Testis (tissue), 3 donors: ENCODE data around the gene OTULINL. TPM values are rescaled to one million over a fixed set of nuclear protein-coding genes. Genes with fewer than 3 reads are reported as not detected.

Experiments
- DNase-seq: peaks from one replicate; pipeline ENCODE4 v3.0.0-alpha.2; 2019
- H3K27ac ChIP-seq, 2 donors: fragments of 200-600 bp; sonication (generic); one replicate each; pipeline ENCODE4 v1.5.1; 2019
- H3K27me3 ChIP-seq: fragments of 200-600 bp; sonication (generic); one replicate; pipeline ENCODE4 v1.5.1; 2019
- H3K36me3 ChIP-seq: fragments of 200-600 bp; sonication (generic); one replicate; pipeline ENCODE4 v1.5.1; 2017; ENCODE audit warnings: low read depth; ENCODE audit errors: missing control alignments
- H3K4me1 ChIP-seq: fragments of 200-600 bp; sonication (generic); one replicate; pipeline ENCODE4 v1.5.1; 2019
- H3K4me3 ChIP-seq, 2 donors: fragments of 200-600 bp; sonication (generic); one replicate each; pipeline ENCODE4 v1.5.1; 2017 to 2019
- H3K9me3 ChIP-seq: fragments of 200-600 bp; sonication (generic); one replicate; pipeline ENCODE4 v1.5.1; 2017
- POLR2A ChIP-seq: fragments of 450-650 bp; IDR thresholded peaks from one replicate; pipeline ENCODE4 v1.6.1; 2017; ENCODE audit warnings: antibody characterized with exemption, mild to moderate bottlenecking, moderate library complexity
- WGBS, 2 donors: methylation state at CpG; one replicate each; pipeline ENCODE4 v1.1.5; 2018; 5-methylcytosine and 5-hydroxymethylcytosine counted together
- intact Hi-C: fragments of 100-400 bp; cut with DNase I; formaldehyde crosslinking; loops from one replicate; pipeline ENCODE4 v1.15.1; 2023; ENCODE audit warnings: low total_unique reads
- polyA plus RNA-seq: library from polyadenylated mRNA; stranded (reverse); fragments of 350-450 nt; fragmentation: Illumina TruSeq; extraction: RNeasy Lipid Tissue Mini Kit (QIAGEN cat#74804); gene quantifications from one replicate; pipeline ENCODE4 v1.2.3, GENCODE V29; 2014; ENCODE audit warnings: low read depth, low replicate concordance; ENCODE audit not compliant: insufficient read depth
- total RNA-seq, 2 donors: library from RNA; depleted of rRNA; stranded (reverse); fragments of >200 nt; gene quantifications; one replicate each; pipeline ENCODE4 v1.2.3, GENCODE V29; 2016
- TF ChIP-seq, protein P1 (sequence below), 3 experiments: fragments of 450-650 bp in 2 of 3; fragments of 200-600 bp in 1 of 3; sonication (generic) in 1 of 3; IDR thresholded peaks; one replicate each; pipeline ENCODE4 v1.5.1; 2016 to 2019; ENCODE audit warnings: antibody characterized with exemption in 3 of 3, mild to moderate bottlenecking in 2 of 3, moderate library complexity in 1 of 3

Gene OTULINL
- total and polyA plus RNA-seq, 3 donors from 2014 or later, result 10.2 to 11.3 (median 10.5) TPM

DNA sequence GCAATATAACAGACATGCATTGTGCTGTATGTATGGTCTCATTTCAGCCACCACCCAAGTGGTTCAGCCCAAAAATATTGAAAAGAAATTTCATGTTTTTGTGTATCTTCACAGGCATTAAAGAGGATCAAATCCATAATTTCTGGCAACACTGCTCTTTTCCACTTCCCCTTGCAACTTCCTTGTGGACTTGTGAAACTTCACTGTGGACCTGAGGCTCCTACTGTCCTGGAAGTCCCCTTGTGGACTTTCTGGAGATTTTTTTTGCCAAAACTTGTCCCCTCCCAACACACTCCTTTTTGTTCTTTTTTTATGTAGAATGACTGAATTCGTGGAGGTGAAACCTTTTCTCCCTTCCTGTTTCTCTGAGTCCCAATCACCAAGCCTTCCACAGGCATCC lies 14.3 kb downstream of the OTULINL start:
- no peaks in the 10 kb centered on the region for H3K27me3 ChIP-seq
- intact Hi-C loops, result no loop called here
- 63 to 71% methylated on average over 1 of the region's 1 CpG for WGBS, 2 donors
- no peak overlapping the region for H3K27ac ChIP-seq
- no peak overlapping the region for H3K4me3 ChIP-seq
- DNase-seq, result no peak
- no peaks in the 10 kb centered on the region for H3K36me3 ChIP-seq
- TF ChIP-seq, protein P1, sequence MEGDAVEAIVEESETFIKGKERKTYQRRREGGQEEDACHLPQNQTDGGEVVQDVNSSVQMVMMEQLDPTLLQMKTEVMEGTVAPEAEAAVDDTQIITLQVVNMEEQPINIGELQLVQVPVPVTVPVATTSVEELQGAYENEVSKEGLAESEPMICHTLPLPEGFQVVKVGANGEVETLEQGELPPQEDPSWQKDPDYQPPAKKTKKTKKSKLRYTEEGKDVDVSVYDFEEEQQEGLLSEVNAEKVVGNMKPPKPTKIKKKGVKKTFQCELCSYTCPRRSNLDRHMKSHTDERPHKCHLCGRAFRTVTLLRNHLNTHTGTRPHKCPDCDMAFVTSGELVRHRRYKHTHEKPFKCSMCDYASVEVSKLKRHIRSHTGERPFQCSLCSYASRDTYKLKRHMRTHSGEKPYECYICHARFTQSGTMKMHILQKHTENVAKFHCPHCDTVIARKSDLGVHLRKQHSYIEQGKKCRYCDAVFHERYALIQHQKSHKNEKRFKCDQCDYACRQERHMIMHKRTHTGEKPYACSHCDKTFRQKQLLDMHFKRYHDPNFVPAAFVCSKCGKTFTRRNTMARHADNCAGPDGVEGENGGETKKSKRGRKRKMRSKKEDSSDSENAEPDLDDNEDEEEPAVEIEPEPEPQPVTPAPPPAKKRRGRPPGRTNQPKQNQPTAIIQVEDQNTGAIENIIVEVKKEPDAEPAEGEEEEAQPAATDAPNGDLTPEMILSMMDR (IDR thresholded peaks at IDR 0.05), result no peak
- TF ChIP-seq POLR2A, result no peak
- H3K9me3 ChIP-seq, result no peaks in the 10 kb centered on the region
- no peaks in the 10 kb centered on the region for H3K4me1 ChIP-seq

DNA sequence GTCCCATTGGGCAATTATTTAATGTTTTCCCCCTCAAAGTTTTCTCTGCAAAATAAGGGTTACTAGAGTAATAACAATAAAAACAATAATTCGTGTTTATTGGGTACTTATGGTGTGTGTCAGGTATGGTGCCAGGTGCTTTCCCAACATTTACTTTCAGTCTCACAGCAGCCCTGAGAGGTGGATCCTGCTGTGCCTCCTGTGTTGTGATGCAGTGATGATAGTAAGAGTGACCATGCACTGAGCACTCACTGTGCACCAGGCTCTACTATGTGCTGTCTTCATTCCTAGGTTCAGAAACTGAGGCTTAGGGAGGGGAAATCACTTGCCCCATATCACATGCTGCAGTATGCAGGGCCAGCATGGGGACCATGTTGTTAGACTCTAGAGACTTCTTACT lies 15.5 kb downstream of the OTULINL start:
- no peaks in the 10 kb centered on the region for H3K4me1 ChIP-seq
- no peak for DNase-seq
- H3K36me3 ChIP-seq, result no peaks in the 10 kb centered on the region
- WGBS, 2 donors, result 86 to 94% methylated on average over 1 of the region's 1 CpG
- H3K4me3 ChIP-seq, result no peak overlapping the region
- no peak overlapping the region for H3K27ac ChIP-seq
- intact Hi-C loops, result no loop called here
- no peak for TF ChIP-seq POLR2A
- TF ChIP-seq, protein P1 (IDR thresholded peaks at IDR 0.05), result no peak
- H3K9me3 ChIP-seq, result no peaks in the 10 kb centered on the region
- no peaks in the 10 kb centered on the region for H3K27me3 ChIP-seq

DNA sequence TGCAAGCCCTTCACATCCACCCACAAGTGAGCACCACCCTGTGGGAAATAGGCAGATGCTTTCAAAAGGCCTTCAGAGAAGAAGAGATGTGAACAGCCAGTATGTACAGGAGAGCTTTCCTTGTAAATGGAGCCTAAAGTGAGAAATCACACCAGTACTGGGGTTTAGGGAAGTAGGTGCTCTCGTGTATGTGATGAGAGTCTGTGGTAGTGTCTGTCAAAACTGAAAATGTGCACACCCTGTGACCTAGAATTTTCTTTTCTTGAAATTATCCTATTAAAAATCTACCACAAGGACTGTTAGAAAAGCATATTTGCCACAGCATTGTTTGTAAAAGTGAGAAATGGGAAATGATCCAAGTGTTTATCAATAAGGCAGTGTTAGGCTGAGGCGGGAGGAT lies 16.6 kb downstream of the OTULINL start:
- DNase-seq, result no peak
- H3K36me3 ChIP-seq, result no peaks in the 10 kb centered on the region
- TF ChIP-seq, protein P1 (IDR thresholded peaks at IDR 0.05), result no peak
- H3K27me3 ChIP-seq, result no peaks in the 10 kb centered on the region
- no peak overlapping the region for H3K4me3 ChIP-seq
- no peak overlapping the region for H3K27ac ChIP-seq
- 63 to 71% methylated on average over 2 of the region's 2 CpGs for WGBS, 2 donors
- no peaks in the 10 kb centered on the region for H3K9me3 ChIP-seq
- intact Hi-C loops, result no loop called here
- no peaks in the 10 kb centered on the region for H3K4me1 ChIP-seq

DNA sequence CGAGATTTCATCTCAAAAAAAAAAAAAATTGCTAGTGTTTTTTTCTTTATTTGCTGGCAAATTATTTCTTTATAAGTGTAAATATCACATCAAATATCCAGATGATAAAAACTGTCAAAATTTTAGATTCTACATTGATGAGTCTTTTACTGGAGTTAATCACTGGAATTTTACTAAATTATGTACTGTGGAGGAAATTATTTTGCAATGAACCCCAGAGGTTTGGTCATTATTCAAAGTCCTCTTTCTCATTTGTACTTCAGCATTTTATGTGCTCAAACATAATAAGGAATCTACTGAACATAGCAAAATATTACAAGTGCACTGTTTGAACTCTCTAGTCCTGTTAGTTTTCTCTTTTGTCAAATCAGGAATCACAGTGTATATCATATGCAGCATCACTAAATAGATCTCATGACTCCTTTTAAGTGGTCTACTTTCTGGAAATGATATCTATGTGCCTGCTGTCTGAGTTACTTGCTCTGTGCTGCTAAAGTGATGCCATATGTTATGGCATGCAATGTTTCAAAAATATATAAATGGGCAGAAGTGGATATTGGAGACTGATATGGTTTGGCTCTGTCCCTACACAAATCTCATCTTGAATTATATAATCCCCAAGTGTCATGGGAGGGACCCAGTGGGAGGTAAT lies 18.0 kb downstream of the OTULINL start:
- Histone ChIP-seq H3K36me3 (no peaks in the 10 kb centered on the region), H3K27ac (no peak overlapping the region), H3K4me3 (no peak overlapping the region), H3K27me3 (no peaks in the 10 kb centered on the region), H3K4me1 (no peaks in the 10 kb centered on the region), H3K9me3 (no peaks in the 10 kb centered on the region)
- TF ChIP-seq POLR2A, result no peak
- TF ChIP-seq, protein P1 (IDR thresholded peaks at IDR 0.05), result no peak
- intact Hi-C loops, result no loop called here
- no peak for DNase-seq
- 77 to 88% methylated on average over 1 of the region's 1 CpG for WGBS, 2 donors

DNA sequence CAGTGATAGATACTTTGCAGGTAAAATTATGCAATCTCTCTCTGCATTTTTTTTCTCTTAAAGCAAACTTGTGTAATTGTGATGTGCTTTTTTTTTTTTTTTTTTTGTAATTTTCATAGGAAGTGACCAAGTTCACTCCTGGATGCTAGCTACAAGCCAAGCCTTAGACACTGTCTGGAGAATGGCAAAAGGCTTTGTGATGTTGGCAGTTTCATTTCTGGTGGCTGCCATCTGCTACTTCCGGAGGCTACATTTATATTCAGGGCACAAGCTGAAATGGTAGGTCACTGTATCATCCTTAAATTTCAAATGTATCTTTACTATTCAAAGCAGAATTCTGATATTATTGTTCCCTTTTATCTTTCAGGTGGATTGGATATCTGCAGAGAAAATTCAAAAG lies 19.3 kb downstream of the OTULINL start:
- TF ChIP-seq POLR2A, result no peak
- Histone ChIP-seq H3K4me3 (no peak overlapping the region), H3K9me3 (no peaks in the 10 kb centered on the region), H3K36me3 (no peaks in the 10 kb centered on the region), H3K27me3 (no peaks in the 10 kb centered on the region), H3K27ac (no peak overlapping the region), H3K4me1 (no peaks in the 10 kb centered on the region)
- 88 to 91% methylated on average over 1 of the region's 1 CpG for WGBS, 2 donors
- intact Hi-C loops, result no loop called here
- DNase-seq, result no peak
